ENCODE data around the gene NADSYN1.

The NADSYN1 gene

DNA sequence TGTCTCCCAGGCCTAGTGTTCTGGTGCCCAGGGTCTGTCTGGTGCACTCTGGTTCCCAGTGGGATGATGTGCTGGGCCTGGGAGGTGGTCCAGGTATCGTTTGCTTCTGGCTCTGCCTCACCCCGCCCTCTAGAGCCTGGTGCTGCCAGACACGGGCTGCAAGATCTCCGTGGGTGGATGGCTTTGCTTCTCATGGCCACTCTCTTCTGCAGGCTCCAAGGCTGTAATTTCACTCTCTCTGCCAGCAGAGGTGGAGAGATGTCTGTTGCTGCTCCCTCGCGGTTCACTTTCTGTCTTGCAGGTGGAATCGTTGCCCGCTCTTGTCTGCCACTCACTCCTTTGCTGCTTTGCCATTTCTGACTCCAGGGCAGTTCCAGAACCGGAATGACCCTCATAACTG lies 13.4 kb downstream of the NADSYN1 start:
- H3K36me3 ChIP-seq (ENCODE audit: low read length): peaks cover 7% of the 10 kb centered on the region; the same call in 1 of the 2 replicates
- H4K20me1 ChIP-seq (ENCODE audit: low read depth, low read length): no peaks in the 10 kb centered on the region
- no peaks in the 10 kb centered on the region for H3K27me3 ChIP-seq (ENCODE audit: low read length)
- TF ChIP-seq, protein P1, sequence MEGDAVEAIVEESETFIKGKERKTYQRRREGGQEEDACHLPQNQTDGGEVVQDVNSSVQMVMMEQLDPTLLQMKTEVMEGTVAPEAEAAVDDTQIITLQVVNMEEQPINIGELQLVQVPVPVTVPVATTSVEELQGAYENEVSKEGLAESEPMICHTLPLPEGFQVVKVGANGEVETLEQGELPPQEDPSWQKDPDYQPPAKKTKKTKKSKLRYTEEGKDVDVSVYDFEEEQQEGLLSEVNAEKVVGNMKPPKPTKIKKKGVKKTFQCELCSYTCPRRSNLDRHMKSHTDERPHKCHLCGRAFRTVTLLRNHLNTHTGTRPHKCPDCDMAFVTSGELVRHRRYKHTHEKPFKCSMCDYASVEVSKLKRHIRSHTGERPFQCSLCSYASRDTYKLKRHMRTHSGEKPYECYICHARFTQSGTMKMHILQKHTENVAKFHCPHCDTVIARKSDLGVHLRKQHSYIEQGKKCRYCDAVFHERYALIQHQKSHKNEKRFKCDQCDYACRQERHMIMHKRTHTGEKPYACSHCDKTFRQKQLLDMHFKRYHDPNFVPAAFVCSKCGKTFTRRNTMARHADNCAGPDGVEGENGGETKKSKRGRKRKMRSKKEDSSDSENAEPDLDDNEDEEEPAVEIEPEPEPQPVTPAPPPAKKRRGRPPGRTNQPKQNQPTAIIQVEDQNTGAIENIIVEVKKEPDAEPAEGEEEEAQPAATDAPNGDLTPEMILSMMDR (IDR thresholded peaks at IDR 0.05; ENCODE audit: insufficient read depth, low read length, poor library complexity, severe bottlenecking): no peak
- H3F3A ChIP-seq (ENCODE audit: insufficient read depth): no peaks in the 10 kb centered on the region
- no peak overlapping the region for H2AFZ ChIP-seq (ENCODE audit: low read depth, low read length, severe bottlenecking)
- no peaks in the 10 kb centered on the region for H3K9me3 ChIP-seq (ENCODE audit: insufficient read depth, low read length)
- no peaks in the 10 kb centered on the region for H3K9me2 ChIP-seq (replicated peaks; ENCODE audit: insufficient read depth, low read length)
- H3K4me3 ChIP-seq (ENCODE audit: insufficient read depth, low read length, poor library complexity, severe bottlenecking): no peak overlapping the region
- H3K27ac ChIP-seq (ENCODE audit: low read depth, low read length): no peak overlapping the region
- no peaks in the 10 kb centered on the region for H3K79me2 ChIP-seq (ENCODE audit: insufficient read depth, low read length)
- H3K9ac ChIP-seq (ENCODE audit: low read length): no peak overlapping the region
- H3K4me2 ChIP-seq (ENCODE audit: low read depth, low read length, poor library complexity, severe bottlenecking): no peak overlapping the region

DNA sequence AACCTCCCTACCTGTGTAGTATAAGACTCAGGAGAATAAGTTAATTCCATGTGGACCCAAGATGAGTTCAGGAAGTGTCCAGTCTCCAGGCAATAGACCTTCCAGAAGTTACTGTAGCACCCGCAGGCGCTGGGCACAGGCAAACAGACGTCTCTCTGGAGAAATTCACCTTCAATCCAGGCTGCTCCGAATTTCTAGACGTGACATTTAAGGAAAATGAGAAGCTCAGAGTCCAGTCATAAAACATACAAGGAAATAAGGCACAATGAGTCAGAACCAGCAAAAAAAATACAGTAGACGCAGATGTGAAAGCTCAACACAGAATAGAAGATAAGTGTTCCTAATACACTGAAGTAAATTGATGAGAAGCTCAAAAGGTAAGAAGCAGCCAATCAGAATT lies 14.2 kb downstream of the NADSYN1 start:
- H3K4me3 ChIP-seq (ENCODE audit: insufficient read depth, low read length, poor library complexity, severe bottlenecking): no peak overlapping the region
- no peak overlapping the region for H3K9ac ChIP-seq (ENCODE audit: low read length)
- H3K36me3 ChIP-seq (ENCODE audit: low read length): peaks cover 7% of the 10 kb centered on the region; the same call in 1 of the 2 replicates

DNA sequence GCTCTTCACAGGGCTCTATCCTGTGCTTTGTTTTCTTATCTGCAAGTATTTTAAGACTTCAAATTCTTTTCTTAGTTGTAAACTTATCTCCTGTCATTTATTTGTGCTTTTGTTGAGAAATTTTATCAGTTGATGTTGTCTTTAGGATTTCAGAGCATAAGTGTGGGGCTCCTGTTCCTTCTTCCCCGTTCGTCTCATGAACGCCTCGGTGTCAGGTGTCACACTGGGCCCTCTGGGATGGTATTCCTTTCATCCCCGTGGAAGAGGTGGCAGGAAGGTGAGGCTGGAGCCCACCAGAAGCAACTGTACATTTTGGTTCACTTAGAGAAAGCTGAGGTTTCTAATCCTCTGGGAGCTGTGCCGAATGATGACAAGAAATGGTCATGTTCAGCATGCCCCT lies 17.9 kb downstream of the NADSYN1 start:
- Histone ChIP-seq H3K36me3 (ENCODE audit: low read length) (peaks cover 7% of the 10 kb centered on the region; the same call in 1 of the 2 replicates), H3K4me3 (ENCODE audit: insufficient read depth, low read length, poor library complexity, severe bottlenecking) (no peak overlapping the region), H3F3A (ENCODE audit: insufficient read depth) (no peaks in the 10 kb centered on the region), H2AFZ (ENCODE audit: low read depth, low read length, severe bottlenecking) (no peak overlapping the region), H3K9me3 (ENCODE audit: insufficient read depth, low read length) (no peaks in the 10 kb centered on the region), H3K4me2 (ENCODE audit: low read depth, low read length, poor library complexity, severe bottlenecking) (no peak overlapping the region), H3K9ac (ENCODE audit: low read length) (no peak overlapping the region), H3K27ac (ENCODE audit: low read depth, low read length) (no peak overlapping the region), H3K79me2 (ENCODE audit: insufficient read depth, low read length) (no peaks in the 10 kb centered on the region), H3K9me2 (replicated peaks; ENCODE audit: insufficient read depth, low read length) (no peaks in the 10 kb centered on the region), H4K20me1 (ENCODE audit: low read depth, low read length) (no peaks in the 10 kb centered on the region), H3K27me3 (ENCODE audit: low read length) (no peaks in the 10 kb centered on the region)
- TF ChIP-seq EZH2phosphoT487 (conservative IDR thresholded peaks at IDR 0.05; ENCODE audit: low read length): no peak
- TF ChIP-seq, protein P1 (IDR thresholded peaks at IDR 0.05; ENCODE audit: insufficient read depth, low read length, poor library complexity, severe bottlenecking): no peak

More for the DNA sequence above, 14.2 kb downstream of the NADSYN1 start:
- no peaks in the 10 kb centered on the region for H3K27me3 ChIP-seq (ENCODE audit: low read length)
- H2AFZ ChIP-seq (ENCODE audit: low read depth, low read length, severe bottlenecking): no peak overlapping the region
- no peak overlapping the region for H3K4me2 ChIP-seq (ENCODE audit: low read depth, low read length, poor library complexity, severe bottlenecking)
- H3K27ac ChIP-seq (ENCODE audit: low read depth, low read length): no peak overlapping the region
- no peaks in the 10 kb centered on the region for H3F3A ChIP-seq (ENCODE audit: insufficient read depth)
- no peaks in the 10 kb centered on the region for H4K20me1 ChIP-seq (ENCODE audit: low read depth, low read length)
- H3K79me2 ChIP-seq (ENCODE audit: insufficient read depth, low read length): no peaks in the 10 kb centered on the region
- H3K9me2 ChIP-seq (replicated peaks; ENCODE audit: insufficient read depth, low read length): no peaks in the 10 kb centered on the region
- no peak for TF ChIP-seq EZH2phosphoT487 (conservative IDR thresholded peaks at IDR 0.05; ENCODE audit: low read length)
- TF ChIP-seq, protein P1 (IDR thresholded peaks at IDR 0.05; ENCODE audit: insufficient read depth, low read length, poor library complexity, severe bottlenecking): no peak
- no peaks in the 10 kb centered on the region for H3K9me3 ChIP-seq (ENCODE audit: insufficient read depth, low read length)

Measured in SU-DHL-6 (cell line).